ENCODE results near the gene KLHL1. TPM values are rescaled to one million over a fixed set of nuclear protein-coding genes. Genes with fewer than 3 reads are reported as not detected.
A peak's percentile ranks its signal among the peaks of the same experiment; 100 is the strongest.

Gene KLHL1
- total RNA-seq, 2 donors from 2014 or later: 0.15 TPM; not detected in 1

DNA sequence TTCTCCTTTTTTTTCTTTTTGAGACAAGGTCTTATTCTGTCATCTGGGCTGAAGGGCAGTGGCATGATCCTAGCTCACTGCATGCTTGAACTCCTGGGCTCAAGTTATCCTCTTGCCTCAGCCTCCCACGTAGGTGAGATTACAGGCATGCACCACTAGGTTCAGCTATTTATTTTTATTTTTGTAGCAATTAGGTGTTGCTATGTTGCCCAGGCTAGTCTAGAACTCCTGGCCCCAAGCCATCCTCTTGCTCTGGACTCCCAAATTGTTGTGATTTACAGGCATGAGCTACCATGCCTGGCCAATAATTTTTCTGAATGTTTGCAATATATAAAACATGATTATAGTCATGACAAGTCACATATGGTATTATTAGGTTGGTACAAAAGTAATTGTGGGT is 161.7 kb downstream of the KLHL1 start:
- Histone ChIP-seq H3K36me3 (ENCODE audit: control insufficient read depth, insufficient read depth, low read length) (no peaks in the 10 kb centered on the region), H3K27ac (ENCODE audit: low read depth, low read length) (no peak overlapping the region), H3K4me1 (ENCODE audit: control insufficient read depth, insufficient read depth, low read length) (no peaks in the 10 kb centered on the region), H3K9me3 (ENCODE audit: control insufficient read depth, low read length) (no peaks in the 10 kb centered on the region), H3K27me3 (ENCODE audit: control insufficient read depth, insufficient read depth, low read length, poor library complexity, severe bottlenecking) (no peaks in the 10 kb centered on the region), H3K4me3 (ENCODE audit: low read length) (no peak overlapping the region), H3K9ac (ENCODE audit: extremely low read depth, low read length, poor library complexity, severe bottlenecking) (no peak overlapping the region)
- Mint-ChIP-seq H3K4me3 (no peak overlapping the region), H3K36me3 (ENCODE audit: low read depth) (no peaks in the 10 kb centered on the region), H3K9me3 (peaks cover 4% of the 10 kb centered on the region), H3K27me3 (ENCODE audit: insufficient read depth) (no peaks in the 10 kb centered on the region), H3K4me1 (no peaks in the 10 kb centered on the region), H3K27ac (no peak overlapping the region)
- DNase-seq: no peak
- TF ChIP-seq, protein P1, sequence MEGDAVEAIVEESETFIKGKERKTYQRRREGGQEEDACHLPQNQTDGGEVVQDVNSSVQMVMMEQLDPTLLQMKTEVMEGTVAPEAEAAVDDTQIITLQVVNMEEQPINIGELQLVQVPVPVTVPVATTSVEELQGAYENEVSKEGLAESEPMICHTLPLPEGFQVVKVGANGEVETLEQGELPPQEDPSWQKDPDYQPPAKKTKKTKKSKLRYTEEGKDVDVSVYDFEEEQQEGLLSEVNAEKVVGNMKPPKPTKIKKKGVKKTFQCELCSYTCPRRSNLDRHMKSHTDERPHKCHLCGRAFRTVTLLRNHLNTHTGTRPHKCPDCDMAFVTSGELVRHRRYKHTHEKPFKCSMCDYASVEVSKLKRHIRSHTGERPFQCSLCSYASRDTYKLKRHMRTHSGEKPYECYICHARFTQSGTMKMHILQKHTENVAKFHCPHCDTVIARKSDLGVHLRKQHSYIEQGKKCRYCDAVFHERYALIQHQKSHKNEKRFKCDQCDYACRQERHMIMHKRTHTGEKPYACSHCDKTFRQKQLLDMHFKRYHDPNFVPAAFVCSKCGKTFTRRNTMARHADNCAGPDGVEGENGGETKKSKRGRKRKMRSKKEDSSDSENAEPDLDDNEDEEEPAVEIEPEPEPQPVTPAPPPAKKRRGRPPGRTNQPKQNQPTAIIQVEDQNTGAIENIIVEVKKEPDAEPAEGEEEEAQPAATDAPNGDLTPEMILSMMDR (conservative IDR thresholded peaks at IDR 0.05): peak; percentile 41
- WGBS, 2 experiments (ENCODE audit: insufficient coverage in 1 of 2, insufficient read length in 1 of 2): 100% methylated on average over 1 of the region's 1 CpG; no CpG with 5 or more reads in 1 of the 2 experiments

DNA sequence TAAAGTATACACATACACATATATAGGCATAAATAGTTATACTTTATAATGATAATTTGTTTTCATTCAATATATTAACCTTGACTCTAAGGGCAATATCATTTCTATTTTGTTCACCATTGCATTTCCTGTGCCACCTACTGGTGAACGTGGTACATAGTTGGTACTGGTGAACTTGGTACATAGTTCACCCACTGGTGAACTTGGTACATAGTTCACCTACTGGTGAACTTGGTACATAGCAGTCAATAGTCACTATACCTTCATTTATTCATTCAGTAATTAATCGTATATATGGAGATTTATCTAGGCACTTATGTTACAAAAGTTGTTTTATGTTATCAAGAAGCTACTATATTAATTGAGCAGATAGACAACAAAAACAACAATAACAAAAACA is 173.2 kb downstream of the KLHL1 start:
- Mint-ChIP-seq H3K4me1 (no peaks in the 10 kb centered on the region), H3K9me3 (no peaks in the 10 kb centered on the region), H3K27ac (no peak overlapping the region), H3K27me3 (ENCODE audit: insufficient read depth) (no peaks in the 10 kb centered on the region), H3K36me3 (ENCODE audit: low read depth) (no peaks in the 10 kb centered on the region), H3K4me3 (no peak overlapping the region)
- H3K36me3 ChIP-seq (ENCODE audit: control insufficient read depth, insufficient read depth, low read length): no peaks in the 10 kb centered on the region
- H3K4me3 ChIP-seq (ENCODE audit: low read length): no peak overlapping the region
- TF ChIP-seq, protein P1 (conservative IDR thresholded peaks at IDR 0.05): peak; percentile 76
- no peaks in the 10 kb centered on the region for H3K4me1 ChIP-seq (ENCODE audit: control insufficient read depth, insufficient read depth, low read length)
- WGBS, 2 experiments (ENCODE audit: insufficient coverage in 1 of 2, insufficient read length in 1 of 2): 81 to 100% methylated on average over 1 of the region's 2 CpGs
- no peaks in the 10 kb centered on the region for H3K9me3 ChIP-seq (ENCODE audit: control insufficient read depth, low read length)
- no peak overlapping the region for H3K27ac ChIP-seq (ENCODE audit: low read depth, low read length)
- H3K9ac ChIP-seq (ENCODE audit: extremely low read depth, low read length, poor library complexity, severe bottlenecking): no peak overlapping the region
- DNase-seq: no peak
- no peaks in the 10 kb centered on the region for H3K27me3 ChIP-seq (ENCODE audit: control insufficient read depth, insufficient read depth, low read length, poor library complexity, severe bottlenecking)

DNA sequence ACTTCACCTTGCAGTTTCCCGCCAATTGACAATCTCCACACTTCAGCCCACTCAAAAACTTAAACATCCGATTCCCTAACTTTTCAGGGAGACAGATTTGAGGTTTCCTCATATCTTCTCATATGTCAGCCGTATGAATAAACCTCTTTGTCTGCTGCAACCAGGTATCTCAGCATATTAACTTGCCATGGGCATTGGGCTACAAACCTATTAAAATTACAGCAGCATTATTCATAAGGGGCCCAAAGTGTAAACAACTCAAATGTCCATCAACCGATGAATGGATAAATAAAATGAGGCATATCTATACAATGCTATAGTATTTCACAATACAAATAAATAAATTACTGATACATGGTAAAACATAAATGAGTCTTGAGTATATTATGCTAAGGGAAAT is 180.0 kb downstream of the KLHL1 start:
- Mint-ChIP-seq H3K27ac (no peak overlapping the region), H3K9me3 (no peaks in the 10 kb centered on the region), H3K4me3 (no peak overlapping the region), H3K36me3 (ENCODE audit: low read depth) (no peaks in the 10 kb centered on the region), H3K27me3 (ENCODE audit: insufficient read depth) (no peaks in the 10 kb centered on the region), H3K4me1 (no peaks in the 10 kb centered on the region)
- no peak overlapping the region for H3K27ac ChIP-seq (ENCODE audit: low read depth, low read length)
- 85 to 100% methylated on average over 2 to 3 of the region's 4 CpGs for whole genome bisulfite sequencing, 2 experiments (ENCODE audit: insufficient coverage in 1 of 2, insufficient read length in 1 of 2)
- no peak for DNase-seq
- H3K4me1 ChIP-seq (ENCODE audit: control insufficient read depth, insufficient read depth, low read length): no peaks in the 10 kb centered on the region
- no peak overlapping the region for H3K4me3 ChIP-seq (ENCODE audit: low read length)
- TF ChIP-seq, protein P1 (conservative IDR thresholded peaks at IDR 0.05): no peak
- H3K9ac ChIP-seq (ENCODE audit: extremely low read depth, low read length, poor library complexity, severe bottlenecking): no peak overlapping the region
- no peaks in the 10 kb centered on the region for H3K36me3 ChIP-seq (ENCODE audit: control insufficient read depth, insufficient read depth, low read length)
- no peaks in the 10 kb centered on the region for H3K27me3 ChIP-seq (ENCODE audit: control insufficient read depth, insufficient read depth, low read length, poor library complexity, severe bottlenecking)
- H3K9me3 ChIP-seq (ENCODE audit: control insufficient read depth, low read length): no peaks in the 10 kb centered on the region

Measured in endodermal cell (in vitro differentiated cells).